Gastrocnemius medialis (tissue), 4 donors: ENCODE measurements around the gene APOBEC2. TPM values are rescaled to one million over a fixed set of nuclear protein-coding genes. Genes with fewer than 3 reads are reported as not detected.

Source experiments
- ATAC-seq, 2 donors: fragments of 150-250 bp; one replicate each; pipeline ENCODE4 v1.9.1; 2016
- DNase-seq, 2 donors: peaks; one replicate each; pipeline ENCODE4 v3.0.0-alpha.2; 2019
- H3K27ac ChIP-seq, 4 donors: fragments of 200-600 bp; sonication (generic); 1 replicate in 1 of 4; 2 replicates in 3 of 4; pipeline ENCODE4 v1.5.1; 2016 to 2018; ENCODE audit warnings: mild to moderate bottlenecking in 2 of 4, moderate library complexity in 1 of 4
- H3K27me3 ChIP-seq, 3 donors: fragments of 200-600 bp; sonication (generic) in 2 of 3; 1 replicate in 1 of 3; 2 replicates in 2 of 3; pipeline versions ENCODE4 v1.5.1 to v1.6.0; 2016 to 2019; ENCODE audit warnings: mild to moderate bottlenecking in 1 of 3, moderate library complexity in 1 of 3
- H3K36me3 ChIP-seq, 2 donors: fragments of 200-600 bp; sonication (generic) in 1 of 2; one replicate each; pipeline ENCODE4 v1.5.1; 2017 to 2018
- H3K4me1 ChIP-seq, 2 donors: fragments of 200-600 bp; sonication (generic) in 1 of 2; one replicate each; pipeline ENCODE4 v1.5.1; 2016 to 2017; ENCODE audit warnings: mild to moderate bottlenecking in 2 of 2
- H3K4me3 ChIP-seq, 4 donors: fragments of 200-600 bp; sonication (generic) in 3 of 4; 1 replicate in 1 of 4; 2 replicates in 3 of 4; pipeline ENCODE4 v1.5.1; 2016 to 2019; ENCODE audit warnings: mild to moderate bottlenecking in 2 of 4
- H3K9me3 ChIP-seq, 3 donors: fragments of 200-600 bp; sonication (generic) in 2 of 3; 1 replicate in 1 of 3; 2 replicates in 2 of 3; pipeline ENCODE4 v1.5.1; 2016 to 2019
- CTCF ChIP-seq, 5 experiments: fragments of 450-650 bp in 3 of 5; fragments of 200-600 bp in 2 of 5; sonication (generic) in 2 of 5; IDR thresholded peaks in 4 of 5; conservative IDR thresholded peaks in 1 of 5; 1 replicate in 4 of 5; 2 replicates in 1 of 5; pipeline ENCODE4 v1.5.1; 2016 to 2019; ENCODE audit warnings: antibody characterized with exemption in 5 of 5, mild to moderate bottlenecking in 3 of 5, moderate library complexity in 3 of 5
- POLR2A ChIP-seq, 2 donors: fragments of 450-650 bp; IDR thresholded peaks; one replicate each; pipeline ENCODE4 v1.6.1; 2017; ENCODE audit warnings: antibody characterized with exemption in 2 of 2, mild to moderate bottlenecking in 2 of 2, moderate library complexity in 2 of 2
- in situ Hi-C, 4 donors: fragments of 200-750 bp; cut with MboI; loops; one replicate each; pipeline versions ENCODE4 v1.15.0 to v1.8.0; 2017; ENCODE audit warnings: low sequenced_read_pairs in 4 of 4
- intact Hi-C: fragments of 100-400 bp; cut with DNase I; formaldehyde crosslinking; loops from one replicate; pipeline ENCODE4 v1.15.1; 2023; ENCODE audit warnings: low total_unique reads
- total RNA-seq, 4 donors: library from RNA; depleted of rRNA; stranded (reverse); fragments of >200 nt; gene quantifications; one replicate each; pipeline versions ENCODE4 v1.1.0 to v1.2.3, GENCODE V29; 2016

The APOBEC2 gene
- total RNA-seq, 4 donors from 2014 or later, result 93.9 to 315 (median 106) TPM

DNA sequence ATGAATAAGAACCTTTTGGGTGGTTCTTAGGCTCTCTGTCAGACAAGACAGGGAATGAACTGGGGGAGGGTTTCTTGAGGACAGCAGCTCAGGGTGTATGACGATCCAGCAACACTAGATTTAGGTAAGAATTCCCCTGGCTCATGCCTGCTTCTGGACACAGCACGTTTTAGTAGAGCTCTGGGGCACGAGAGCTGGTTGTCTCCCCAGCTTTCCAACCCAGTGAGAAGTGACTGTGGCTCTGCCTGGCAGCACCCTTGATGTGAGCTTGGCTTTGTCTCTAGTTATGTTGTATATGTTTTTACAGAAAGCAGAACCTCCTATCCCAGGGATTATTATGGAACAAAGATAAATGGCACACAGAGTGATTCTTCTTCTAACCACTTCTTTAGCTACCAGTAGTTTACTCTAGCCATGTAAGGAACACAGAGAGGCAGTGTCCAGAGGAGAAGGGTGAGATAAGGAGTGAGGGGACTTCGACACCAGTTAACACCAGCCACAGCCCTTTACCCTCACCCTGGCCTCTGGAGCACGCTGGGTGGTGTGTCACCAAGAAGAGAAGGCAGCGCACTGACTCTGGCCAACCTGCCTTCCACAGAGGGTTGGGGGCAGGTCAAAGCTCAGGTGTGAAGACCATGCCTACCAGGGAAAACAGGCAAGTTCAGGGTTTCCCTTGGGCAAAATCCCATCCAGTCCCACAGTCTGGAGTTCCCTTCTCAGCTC, 3.9 kb downstream of the APOBEC2 start:
- Histone ChIP-seq H3K36me3 (peaks cover 0 to 5% of the 10 kb centered on the region in 2 donors), H3K4me3 (peak overlapping the region in 2 of 4 donors; percentile 5 to 66), H3K27ac (peak overlapping the region; percentile 96 to 99 (median 98)), H3K9me3 (no peaks in the 10 kb centered on the region), H3K4me1 (peaks cover 82 to 84% of the 10 kb centered on the region in 2 donors), H3K27me3 (no peaks in the 10 kb centered on the region)
- in situ Hi-C loops (no loop called here), intact Hi-C loops (no loop called here)
- DNase-seq (peak in 1 of 2 donors; percentile 84), ATAC-seq (peak in 1 of 2 donors; percentile 54)
- TF ChIP-seq CTCF (IDR thresholded peaks at IDR 0.05 in 4 of 5, conservative IDR thresholded peaks at IDR 0.05 in 1 of 5) (no peak), POLR2A (IDR thresholded peaks at IDR 0.05) (peak; percentile 41 to 45)

DNA sequence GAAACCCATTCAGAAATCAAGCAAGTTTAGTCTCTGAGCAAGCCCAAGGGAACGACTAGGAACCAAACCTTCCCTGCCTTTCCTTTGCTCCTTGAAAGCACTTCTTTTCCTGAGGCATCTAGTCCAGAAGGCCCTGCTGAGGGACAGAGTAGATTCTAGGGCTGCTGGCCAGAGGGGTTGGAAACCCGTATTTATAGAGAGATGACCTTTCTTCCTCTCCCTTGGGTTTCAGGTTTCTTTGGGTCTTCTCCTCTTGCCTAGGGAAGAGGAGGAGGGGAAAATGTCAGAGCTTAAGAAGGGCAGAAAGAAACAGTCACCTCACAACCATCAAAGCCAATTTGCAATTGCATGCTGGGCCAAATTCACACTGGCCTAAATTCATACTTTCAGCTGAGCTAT, 5.8 kb downstream of the APOBEC2 start:
- DNase-seq (peak; percentile 55 to 82), ATAC-seq (peak; percentile 62 to 69)
- H3K4me3 ChIP-seq, result peak overlapping the region in 1 of 4 donors; percentile 1
- in situ Hi-C loops (no loop called here), intact Hi-C loops (no loop called here)
- peak overlapping the region; percentile 96 to 99 (median 98) for H3K27ac ChIP-seq
- H3K4me1 ChIP-seq, result peaks cover 80 to 82% of the 10 kb centered on the region in 2 donors
- H3K36me3 ChIP-seq, result peaks cover 0 to 18% of the 10 kb centered on the region in 2 donors
- TF ChIP-seq CTCF (IDR thresholded peaks at IDR 0.05 in 4 of 5, conservative IDR thresholded peaks at IDR 0.05 in 1 of 5), result no peak
- TF ChIP-seq POLR2A (IDR thresholded peaks at IDR 0.05), result peak in 1 of 2 donors; percentile 12
- no peaks in the 10 kb centered on the region for H3K27me3 ChIP-seq
- H3K9me3 ChIP-seq, result no peaks in the 10 kb centered on the region

DNA sequence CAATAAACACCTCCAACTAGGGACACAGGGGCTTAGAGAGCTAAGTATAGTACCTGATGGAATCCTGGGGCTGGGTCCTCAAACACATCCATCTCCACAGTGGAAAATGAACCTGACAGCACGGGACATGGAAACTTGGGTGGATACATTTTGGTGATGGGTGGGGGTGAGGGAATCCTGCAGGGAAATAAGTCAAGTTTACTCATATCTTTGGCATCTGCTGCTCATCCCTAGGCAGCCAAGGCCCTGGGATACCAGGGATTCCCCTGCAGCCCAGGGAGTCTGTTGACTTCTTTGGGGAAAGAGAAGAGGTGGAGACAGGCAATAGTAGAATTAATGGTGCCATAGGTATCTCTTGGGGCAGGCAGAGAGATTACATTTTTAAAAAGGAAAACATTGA, 6.6 kb downstream of the APOBEC2 start:
- DNase-seq (peak; percentile 31 to 62), ATAC-seq (peak; percentile 13 to 24)
- H3K36me3 ChIP-seq, result peaks cover 0 to 24% of the 10 kb centered on the region in 2 donors
- peaks cover 82 to 87% of the 10 kb centered on the region in 2 donors for H3K4me1 ChIP-seq
- H3K27ac ChIP-seq, result peak overlapping the region; percentile 96 to 99 (median 98)
- intact Hi-C loops, result no loop called here
- no peaks in the 10 kb centered on the region for H3K27me3 ChIP-seq
- no peak overlapping the region for H3K4me3 ChIP-seq
- H3K9me3 ChIP-seq, result no peaks in the 10 kb centered on the region
- in situ Hi-C loops, result no loop called here
- TF ChIP-seq CTCF (IDR thresholded peaks at IDR 0.05 in 4 of 5, conservative IDR thresholded peaks at IDR 0.05 in 1 of 5) (no peak), POLR2A (IDR thresholded peaks at IDR 0.05) (no peak)

- Histone ChIP-seq H3K36me3 (peaks cover 0 to 40% of the 10 kb centered on the region in 2 donors), H3K9me3 (no peaks in the 10 kb centered on the region), H3K27me3 (no peaks in the 10 kb centered on the region), H3K4me3 (peak overlapping the region in 2 of 4 donors; percentile 4 to 26), H3K4me1 (peaks cover 77 to 86% of the 10 kb centered on the region in 2 donors), H3K27ac (peak overlapping the region; percentile 96 to 99 (median 98))
- intact Hi-C loops (no loop called here), in situ Hi-C loops (no loop called here)
- DNase-seq (no peak), ATAC-seq (no peak)
- TF ChIP-seq CTCF (IDR thresholded peaks at IDR 0.05 in 4 of 5, conservative IDR thresholded peaks at IDR 0.05 in 1 of 5) (no peak), POLR2A (IDR thresholded peaks at IDR 0.05) (no peak)
These were observed 8.3 kb downstream of the APOBEC2 start for GRCh38 chr6:41061196-41061726.
